GM23248 (cell line): ENCODE results near the gene SRF. TPM values are rescaled to one million over a fixed set of nuclear protein-coding genes. Genes with fewer than 3 reads are reported as not detected.

Experiments used
- DNase-seq: peaks from one replicate; pipeline ENCODE4 v3.0.0-alpha.2; 2015
- H2AFZ ChIP-seq: fragments of 200-600 bp; sonication (generic); 2 replicates; pipeline ENCODE4 v1.6.1; 2016; ENCODE audit warnings: antibody characterized with exemption
- H3F3A ChIP-seq: fragments of 200-600 bp; sonication (generic); 2 replicates; pipeline ENCODE4 v1.6.1; 2016; ENCODE audit warnings: mild to moderate bottlenecking, antibody characterized with exemption, mixed run types; ENCODE audit not compliant: insufficient read depth
- H3K27ac ChIP-seq: fragments of 200-600 bp; sonication (generic); 2 replicates; pipeline ENCODE4 v1.5.1; 2016; ENCODE audit warnings: mild to moderate bottlenecking
- H3K27me3 ChIP-seq: fragments of 200-600 bp; sonication (generic); replicated peaks from 2 replicates; pipeline ENCODE4 v1.6.1; 2016; ENCODE audit warnings: mild to moderate bottlenecking; ENCODE audit not compliant: insufficient read depth
- H3K36me3 ChIP-seq: fragments of 200-600 bp; sonication (generic); 2 replicates; pipeline ENCODE4 v1.6.1; 2016; ENCODE audit warnings: low read depth, mild to moderate bottlenecking
- H3K4me1 ChIP-seq: fragments of 200-600 bp; sonication (generic); 2 replicates; pipeline ENCODE4 v1.6.1; 2016; ENCODE audit warnings: mild to moderate bottlenecking; ENCODE audit not compliant: insufficient read depth
- H3K4me2 ChIP-seq: fragments of 200-600 bp; sonication (generic); one replicate; pipeline ENCODE4 v1.6.1; 2016; ENCODE audit warnings: mild to moderate bottlenecking; ENCODE audit not compliant: unreplicated experiment
- H3K4me3 ChIP-seq: fragments of 200-600 bp; sonication (generic); 2 replicates; pipeline ENCODE4 v1.5.1; 2016; ENCODE audit warnings: mild to moderate bottlenecking
- H3K79me2 ChIP-seq: fragments of 200-600 bp; sonication (generic); 2 replicates; pipeline ENCODE4 v1.6.1; 2016; ENCODE audit warnings: mild to moderate bottlenecking; ENCODE audit not compliant: insufficient read depth
- H3K9ac ChIP-seq: fragments of 200-600 bp; sonication (generic); 2 replicates; pipeline ENCODE4 v1.6.1; 2016; ENCODE audit warnings: mild to moderate bottlenecking
- H3K9me2 ChIP-seq: fragments of 200-600 bp; sonication (generic); 2 replicates; pipeline ENCODE4 v1.6.1; 2016; ENCODE audit warnings: mixed run types, mild to moderate bottlenecking, moderate library complexity; ENCODE audit not compliant: insufficient read depth
- H3K9me3 ChIP-seq: fragments of 200-600 bp; sonication (generic); one replicate; pipeline ENCODE4 v1.6.1; 2017; ENCODE audit warnings: low read depth
- H4K20me1 ChIP-seq: fragments of 200-600 bp; sonication (generic); 2 replicates; pipeline ENCODE4 v1.6.0; 2016; ENCODE audit not compliant: insufficient read depth
- EZH2 ChIP-seq: fragments of 200-600 bp; sonication (generic); IDR thresholded peaks from 2 replicates; pipeline ENCODE4 v1.6.1; 2018; ENCODE audit warnings: antibody characterized with exemption, mild to moderate bottlenecking; ENCODE audit not compliant: insufficient read depth, poor library complexity, severe bottlenecking
- EZH2phosphoT487 ChIP-seq: fragments of 200-600 bp; sonication (generic); IDR thresholded peaks from 2 replicates; pipeline ENCODE4 v1.6.1; 2018; ENCODE audit warnings: antibody characterized with exemption, moderate library complexity, mild to moderate bottlenecking, low read depth; ENCODE audit not compliant: insufficient read depth
- WGBS, 2 experiments: methylation state at CpG; one replicate each; pipeline ENCODE4 v1.1.6; 2015 to 2017; ENCODE audit warnings: low lambda C conversion rate in 2 of 2, low coverage in 1 of 2; ENCODE audit errors: missing lambda C conversion rate in 2 of 2; 5-methylcytosine and 5-hydroxymethylcytosine counted together
- in situ Hi-C: fragments of 300-500 bp; cut with MboI; formaldehyde crosslinking; loops from 2 replicates; pipeline ENCODE4 v1.15.0; 2020
- polyA plus RNA-seq: library from polyadenylated mRNA; unstranded; fragments of >200 nt; fragmentation: Nextera tagmentation; extraction: Ambion mirVana; gene quantifications from 2 replicates; pipeline ENCODE4 v1.2.1, GENCODE V29; 2016
- total RNA-seq: library from RNA; depleted of rRNA; stranded (reverse); fragments of >200 nt; shearing (Covaris generic); gene quantifications from 2 replicates; pipeline ENCODE4 v1.2.3, GENCODE V29; 2014

The SRF gene
- total and polyA plus RNA-seq, 2 experiments from 2014 or later, result 3.3 to 29.6 TPM

DNA sequence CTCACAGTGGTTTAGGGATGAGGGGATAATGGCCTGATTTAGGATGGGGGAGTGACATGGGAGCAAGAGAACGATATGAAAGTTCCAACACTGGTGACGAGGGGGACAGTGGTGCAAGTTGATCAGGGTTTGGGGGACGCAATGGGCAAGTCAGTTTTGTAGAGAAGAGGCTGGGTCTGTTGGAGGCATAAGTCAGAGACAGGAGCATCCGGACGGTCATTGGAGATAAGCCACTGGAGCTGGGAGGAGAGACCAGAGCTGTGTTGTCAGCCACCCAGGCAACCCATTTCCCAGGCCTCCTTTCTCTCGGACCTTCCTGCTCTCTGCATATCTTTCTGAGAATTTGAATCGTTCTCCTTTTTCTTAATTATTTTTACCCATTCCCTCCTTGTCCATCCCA lies 48.7 kb downstream of the SRF start:
- 85 to 86% methylated on average over 7 of the region's 7 CpGs for WGBS, 2 experiments
- Histone ChIP-seq H3F3A (no peaks in the 10 kb centered on the region), H3K9me3 (no peaks in the 10 kb centered on the region), H2AFZ (no peak overlapping the region), H3K4me3 (no peak overlapping the region), H3K4me1 (no peaks in the 10 kb centered on the region), H3K36me3 (peaks cover 3% of the 10 kb centered on the region; the same call in 1 of the 2 replicates), H3K9me2 (no peaks in the 10 kb centered on the region), H3K27ac (no peak overlapping the region), H3K27me3 (no peaks in the 10 kb centered on the region), H4K20me1 (no peaks in the 10 kb centered on the region), H3K79me2 (no peaks in the 10 kb centered on the region), H3K4me2 (no peak overlapping the region), H3K9ac (no peak overlapping the region)
- DNase-seq, result no peak
- TF ChIP-seq EZH2, result no peak
- TF ChIP-seq EZH2phosphoT487, result no peak
- in situ Hi-C loops, result no loop called here

DNA sequence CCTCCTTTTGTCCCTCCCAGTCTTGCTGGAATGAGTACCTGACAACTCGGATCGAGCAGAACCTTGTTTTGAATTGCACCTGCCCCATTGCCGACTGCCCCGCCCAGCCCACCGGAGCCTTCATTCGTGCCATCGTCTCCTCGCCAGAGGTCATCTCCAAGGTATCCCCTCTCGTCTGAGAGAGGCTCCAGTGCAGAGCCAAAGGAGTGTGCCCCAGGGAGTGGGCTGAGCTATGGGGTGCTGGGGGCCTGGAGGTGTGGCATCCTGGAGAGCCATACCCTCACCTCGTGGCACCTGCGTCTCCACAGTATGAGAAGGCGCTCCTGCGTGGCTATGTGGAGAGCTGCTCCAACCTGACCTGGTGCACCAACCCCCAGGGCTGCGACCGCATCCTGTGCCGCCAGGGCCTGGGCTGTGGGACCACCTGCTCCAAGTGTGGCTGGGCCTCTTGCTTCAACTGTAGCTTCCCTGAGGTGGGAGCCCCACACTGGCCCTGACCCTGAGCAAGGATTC lies 49.4 kb downstream of the SRF start:
- H3K36me3 ChIP-seq, result peaks cover 3% of the 10 kb centered on the region; the same call in 1 of the 2 replicates

DNA sequence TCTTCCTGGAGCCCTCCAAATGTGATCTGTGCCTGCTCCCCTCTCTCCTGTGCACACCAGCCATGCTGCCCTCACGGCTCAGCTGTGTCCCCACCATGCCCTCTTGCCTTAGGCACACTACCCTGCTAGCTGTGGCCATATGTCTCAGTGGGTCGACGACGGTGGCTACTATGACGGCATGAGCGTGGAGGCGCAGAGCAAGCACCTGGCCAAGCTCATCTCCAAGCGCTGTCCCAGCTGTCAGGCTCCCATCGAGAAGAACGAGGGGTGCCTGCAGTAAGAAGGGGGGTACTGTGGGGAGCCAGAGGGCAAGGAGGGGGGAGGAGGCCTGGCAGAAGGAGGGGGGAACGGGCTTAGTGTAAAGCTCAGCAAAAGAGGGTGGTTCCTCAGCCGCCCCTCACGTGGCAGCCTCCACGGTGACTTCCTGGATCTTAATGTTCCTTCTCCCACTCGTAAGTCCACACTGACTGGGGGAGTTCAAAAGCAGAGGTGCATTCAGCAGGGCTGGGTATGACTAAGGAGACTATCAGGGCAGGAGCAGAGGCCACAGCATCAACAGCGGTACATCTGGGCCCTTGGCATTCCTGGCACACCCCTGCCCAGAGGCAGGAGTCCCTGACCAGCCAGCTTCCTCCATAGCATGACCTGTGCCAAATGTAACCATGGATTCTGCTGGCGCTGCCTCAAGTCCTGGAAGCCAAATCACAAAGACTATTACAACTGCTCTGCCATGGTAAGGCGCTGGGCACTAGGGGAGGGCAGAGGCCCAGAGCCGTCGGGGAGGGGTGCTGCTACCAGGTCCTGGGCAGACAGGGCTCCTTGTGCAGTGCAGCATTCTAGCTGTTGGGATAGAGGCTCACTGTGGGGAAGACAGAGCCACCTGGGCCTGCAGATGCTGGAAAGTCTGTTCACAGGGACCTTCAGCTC lies 50.2 kb downstream of the SRF start:
- Histone ChIP-seq H4K20me1 (no peaks in the 10 kb centered on the region), H3K79me2 (no peaks in the 10 kb centered on the region), H3K9me2 (no peaks in the 10 kb centered on the region), H3F3A (no peaks in the 10 kb centered on the region), H2AFZ (no peak overlapping the region), H3K9ac (no peak overlapping the region), H3K27ac (no peak overlapping the region), H3K4me2 (no peak overlapping the region), H3K4me3 (no peak overlapping the region), H3K36me3 (peaks cover 3% of the 10 kb centered on the region; the same call in 1 of the 2 replicates), H3K27me3 (no peaks in the 10 kb centered on the region), H3K9me3 (no peaks in the 10 kb centered on the region), H3K4me1 (no peaks in the 10 kb centered on the region)
- 76 to 82% methylated on average over 16 to 20 of the region's 20 CpGs for WGBS, 2 experiments
- in situ Hi-C loops, result no loop called here
- TF ChIP-seq EZH2, result no peak
- no peak for TF ChIP-seq EZH2phosphoT487
- peak; percentile 15 for DNase-seq

More for the DNA sequence above, 49.4 kb downstream of the SRF start:
- Histone ChIP-seq H3K4me1 (no peaks in the 10 kb centered on the region), H3K9me2 (no peaks in the 10 kb centered on the region), H4K20me1 (no peaks in the 10 kb centered on the region), H3K4me3 (no peak overlapping the region), H3K9ac (no peak overlapping the region), H3K79me2 (no peaks in the 10 kb centered on the region), H3K9me3 (no peaks in the 10 kb centered on the region), H3K27ac (no peak overlapping the region), H3K4me2 (no peak overlapping the region), H2AFZ (no peak overlapping the region), H3K27me3 (no peaks in the 10 kb centered on the region), H3F3A (no peaks in the 10 kb centered on the region)
- DNase-seq, result no peak
- TF ChIP-seq EZH2phosphoT487 (no peak), EZH2 (no peak)
- WGBS, 2 experiments, result 90 to 92% methylated on average over 16 of the region's 16 CpGs
- in situ Hi-C loops, result no loop called here

DNA sequence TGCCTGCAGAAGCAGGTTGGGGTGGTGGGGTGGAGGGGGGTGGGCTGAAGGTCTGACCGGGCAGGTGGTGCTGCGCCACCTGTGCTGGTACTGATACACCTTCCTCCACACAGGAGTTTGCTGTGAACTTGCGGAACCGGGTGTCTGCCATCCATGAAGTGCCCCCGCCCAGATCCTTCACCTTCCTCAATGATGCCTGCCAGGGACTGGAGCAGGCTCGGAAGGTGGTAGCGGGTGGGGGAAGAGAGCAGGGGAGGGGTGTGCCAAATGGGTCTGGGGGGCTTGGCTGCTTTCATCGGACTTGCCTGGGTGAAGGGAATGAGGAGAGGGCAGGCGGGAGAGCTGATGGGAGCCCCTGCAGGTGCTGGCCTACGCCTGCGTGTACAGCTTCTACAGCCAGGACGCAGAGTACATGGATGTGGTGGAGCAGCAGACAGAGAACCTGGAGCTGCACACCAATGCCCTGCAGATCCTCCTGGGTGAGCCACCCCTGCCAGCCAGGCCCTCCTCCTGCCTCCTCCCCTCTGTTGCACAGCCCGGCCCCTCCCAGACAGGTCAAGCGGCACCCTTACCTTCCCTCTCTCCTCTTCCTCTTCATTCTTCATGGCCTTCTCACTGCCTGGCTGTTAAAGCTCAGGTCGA lies 51.5 kb downstream of the SRF start:
- Histone ChIP-seq H3K27ac (no peak overlapping the region), H3K79me2 (no peaks in the 10 kb centered on the region), H3F3A (no peaks in the 10 kb centered on the region), H4K20me1 (no peaks in the 10 kb centered on the region), H3K4me3 (no peak overlapping the region), H3K9me3 (no peaks in the 10 kb centered on the region), H2AFZ (no peak overlapping the region), H3K36me3 (no peaks in the 10 kb centered on the region), H3K27me3 (no peaks in the 10 kb centered on the region), H3K9ac (no peak overlapping the region), H3K9me2 (no peaks in the 10 kb centered on the region), H3K4me1 (no peaks in the 10 kb centered on the region), H3K4me2 (no peak overlapping the region)
- 83% methylated on average over 12 to 15 of the region's 15 CpGs for WGBS, 2 experiments
- no peak for TF ChIP-seq EZH2
- no peak for TF ChIP-seq EZH2phosphoT487
- DNase-seq, result no peak
- in situ Hi-C loops, result no loop called here
